A673 (cell line): Measurements from ENCODE around the gene CS. TPM values are rescaled to one million over a fixed set of nuclear protein-coding genes. Genes with fewer than 3 reads are reported as not detected.

Experiments
- BruUV-seq: library from RNA; stranded (reverse); fragments of 400-500 nt; replicated peaks from 2 replicates; lab custom pipeline; 2021; lab: Mats Ljungman, UMichigan
- CTCF ChIA-PET: fragments of 300-600 bp; sonication (Branson Sonifier 250); formaldehyde crosslinking; loops from one replicate; lab custom pipeline; 2022; ENCODE audit warnings: antibody characterized with exemption; lab: Charles Lee
- POLR2A ChIA-PET: fragments of 300-600 bp; sonication (Branson Sonifier 250); formaldehyde crosslinking; loops from one replicate; lab custom pipeline; 2022; ENCODE audit warnings: antibody characterized with exemption; ENCODE audit not compliant: low non-redundant PET; lab: Charles Lee
- DNase-seq: peaks from one replicate; pipeline ENCODE4 v3.0.0-alpha.2; 2015; ENCODE audit warnings: low spot score
- H3K27ac ChIP-seq: fragments of 200-600 bp; sonication (generic); 2 replicates; pipeline ENCODE4 v1.5.1; 2016; ENCODE audit warnings: mixed run types, low read depth, mild to moderate bottlenecking, mixed read lengths, antibody characterized with exemption, low read length; ENCODE audit not compliant: poor library complexity, severe bottlenecking
- H3K27me3 ChIP-seq: fragments of 200-600 bp; sonication (generic); replicated peaks from 2 replicates; pipeline ENCODE4 v1.6.1; 2017; ENCODE audit warnings: mixed run types, low read depth, mild to moderate bottlenecking, mixed read lengths, antibody characterized with exemption, low read length; ENCODE audit not compliant: insufficient read depth, poor library complexity
- H3K36me3 ChIP-seq: fragments of 200-600 bp; sonication (generic); 2 replicates; pipeline ENCODE4 v1.6.1; 2016; ENCODE audit warnings: mixed run types, mild to moderate bottlenecking, mixed read lengths, antibody characterized with exemption, low read length; ENCODE audit not compliant: insufficient read depth, poor library complexity, severe bottlenecking
- H3K4me1 ChIP-seq: fragments of 200-600 bp; sonication (generic); 2 replicates; pipeline ENCODE4 v1.6.1; 2017; ENCODE audit warnings: mixed run types, mild to moderate bottlenecking, mixed read lengths, antibody characterized with exemption, low read length; ENCODE audit not compliant: insufficient read depth, poor library complexity, severe bottlenecking
- H3K4me3 ChIP-seq: fragments of 200-600 bp; sonication (generic); 2 replicates; pipeline ENCODE4 v1.5.1; 2016; ENCODE audit warnings: low read depth, mixed run types, mild to moderate bottlenecking, mixed read lengths, low read length; ENCODE audit not compliant: poor library complexity, severe bottlenecking
- H3K9me3 ChIP-seq: fragments of 200-600 bp; sonication (generic); 2 replicates; pipeline ENCODE4 v1.6.1; 2016; ENCODE audit warnings: mixed run types, low read depth, mild to moderate bottlenecking, mixed read lengths, antibody characterized with exemption, low read length; ENCODE audit not compliant: poor library complexity, severe bottlenecking
- EZH2 ChIP-seq: fragments of 200-600 bp; sonication (generic); IDR thresholded peaks from 2 replicates; pipeline ENCODE4 v1.6.1; 2017; ENCODE audit warnings: borderline replicate concordance, low read depth, mild to moderate bottlenecking, mixed read lengths, antibody characterized with exemption, low read length; ENCODE audit not compliant: poor library complexity, severe bottlenecking
- intact Hi-C: fragments of 100-400 bp; cut with micrococcal nuclease; formaldehyde crosslinking; loops from one replicate; pipeline ENCODE4 v1.10.0; 2022; ENCODE audit not compliant: unreplicated experiment
- total RNA-seq: library from RNA; stranded (reverse); gene quantifications from 2 replicates; pipeline ENCODE4 v1.2.3, GENCODE V29; 2021
- TF ChIP-seq, protein P1 (sequence below): fragments of 300-800, 200-600 bp; sonication (generic); conservative IDR thresholded peaks from 2 replicates; pipeline ENCODE4 v1.5.1; 2017; ENCODE audit warnings: low read depth, mild to moderate bottlenecking, antibody characterized with exemption, low read length, moderate library complexity, mixed read lengths

CS gene
- total RNA-seq, 1 experiment from 2014 or later: 448 TPM

DNA sequence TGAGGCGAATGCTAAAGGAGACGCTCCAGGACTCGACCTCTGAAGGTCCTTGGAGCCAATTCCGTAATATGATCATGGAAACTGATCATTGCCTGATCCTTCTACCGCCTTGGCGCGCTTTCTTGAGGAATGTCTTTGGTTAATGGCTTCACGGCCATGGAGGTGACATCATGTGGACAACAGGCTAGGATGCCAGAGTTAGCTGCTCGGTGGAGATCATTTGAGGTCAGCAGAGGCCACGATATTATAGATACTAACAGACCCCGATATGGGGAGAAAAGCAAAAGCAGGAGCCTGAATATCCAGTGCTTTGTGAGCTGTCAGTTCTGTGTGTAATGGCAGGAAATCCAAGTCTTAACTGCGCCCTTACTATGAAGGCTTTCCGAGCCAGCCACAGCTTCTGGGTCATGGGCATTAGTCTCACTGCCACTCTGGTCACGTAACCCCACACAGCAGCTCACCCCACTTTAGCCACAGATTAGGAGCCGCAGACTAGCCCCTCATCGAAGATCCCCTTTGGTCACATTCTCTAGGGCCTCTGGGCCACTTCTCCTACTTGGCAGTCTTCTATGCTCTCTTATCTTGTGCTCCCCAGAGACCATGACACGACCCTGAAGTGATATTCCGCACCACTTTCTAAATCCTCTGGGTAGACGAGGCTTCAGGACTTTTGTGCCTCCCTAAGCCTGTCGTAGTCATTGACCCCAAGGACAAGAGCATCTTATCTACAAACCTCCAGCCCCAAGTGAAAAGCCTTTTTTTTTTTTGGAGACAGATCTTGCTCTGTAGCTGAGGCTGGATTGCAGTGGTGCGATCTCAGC lies 724 bp upstream of the CS start:
- H3K4me3 ChIP-seq: peak overlapping the region; percentile 90
- CTCF ChIA-PET: interaction anchor here (0.6 kb wide), 1 partner anchor 164 kb away, joined by 3 read pairs; no protein-coding TSS in a partner anchor
- no peaks in the 10 kb centered on the region for H3K9me3 ChIP-seq
- no peak for TF ChIP-seq EZH2
- TF ChIP-seq, protein P1, sequence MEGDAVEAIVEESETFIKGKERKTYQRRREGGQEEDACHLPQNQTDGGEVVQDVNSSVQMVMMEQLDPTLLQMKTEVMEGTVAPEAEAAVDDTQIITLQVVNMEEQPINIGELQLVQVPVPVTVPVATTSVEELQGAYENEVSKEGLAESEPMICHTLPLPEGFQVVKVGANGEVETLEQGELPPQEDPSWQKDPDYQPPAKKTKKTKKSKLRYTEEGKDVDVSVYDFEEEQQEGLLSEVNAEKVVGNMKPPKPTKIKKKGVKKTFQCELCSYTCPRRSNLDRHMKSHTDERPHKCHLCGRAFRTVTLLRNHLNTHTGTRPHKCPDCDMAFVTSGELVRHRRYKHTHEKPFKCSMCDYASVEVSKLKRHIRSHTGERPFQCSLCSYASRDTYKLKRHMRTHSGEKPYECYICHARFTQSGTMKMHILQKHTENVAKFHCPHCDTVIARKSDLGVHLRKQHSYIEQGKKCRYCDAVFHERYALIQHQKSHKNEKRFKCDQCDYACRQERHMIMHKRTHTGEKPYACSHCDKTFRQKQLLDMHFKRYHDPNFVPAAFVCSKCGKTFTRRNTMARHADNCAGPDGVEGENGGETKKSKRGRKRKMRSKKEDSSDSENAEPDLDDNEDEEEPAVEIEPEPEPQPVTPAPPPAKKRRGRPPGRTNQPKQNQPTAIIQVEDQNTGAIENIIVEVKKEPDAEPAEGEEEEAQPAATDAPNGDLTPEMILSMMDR: no peak
- TSS peak; percentile 84 for BruUV-seq
- intact Hi-C loops: no loop called here
- peaks cover 15% of the 10 kb centered on the region for H3K36me3 ChIP-seq
- no peaks in the 10 kb centered on the region for H3K27me3 ChIP-seq
- peak overlapping the region; percentile 86 for H3K27ac ChIP-seq
- POLR2A ChIA-PET: interaction anchor here (0.7 kb wide), 1 partner anchor 927 kb away, joined by 3 read pairs; no protein-coding TSS in a partner anchor
- DNase-seq: no peak
- H3K4me1 ChIP-seq: peaks cover 28% of the 10 kb centered on the region

DNA sequence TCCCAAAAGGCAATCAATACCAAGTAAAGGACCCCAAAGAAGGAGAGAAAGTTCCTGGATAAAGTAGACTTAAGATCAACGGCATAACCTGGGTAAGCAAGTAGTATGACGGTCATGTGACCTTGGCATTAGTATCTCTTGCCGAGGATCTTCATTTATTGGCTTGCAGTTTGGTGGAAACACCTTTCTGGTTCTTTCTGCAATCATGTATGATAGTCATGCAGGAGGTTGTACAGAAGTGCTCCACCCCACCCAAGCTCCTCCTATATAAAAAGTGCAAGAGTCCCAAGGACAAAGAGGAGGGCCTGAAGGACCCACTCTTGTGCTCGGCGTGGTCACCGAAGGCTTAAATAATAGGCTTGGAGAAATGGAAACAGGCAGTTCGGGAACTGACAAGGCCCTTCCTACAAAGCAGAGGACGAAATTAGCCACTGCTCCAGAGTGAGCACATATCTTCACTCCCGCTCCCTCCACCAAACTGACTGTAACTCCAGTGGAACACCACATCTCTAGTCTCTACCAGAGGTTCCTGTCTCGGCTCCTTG lies 750 bp downstream of the CS start:
- no peaks in the 10 kb centered on the region for H3K9me3 ChIP-seq
- H3K4me3 ChIP-seq: peak overlapping the region; percentile 90
- peaks cover 28% of the 10 kb centered on the region for H3K4me1 ChIP-seq
- CTCF ChIA-PET: interaction anchor here (0.7 kb wide), 1 partner anchor 93 kb away, joined by 3 read pairs; no protein-coding TSS in a partner anchor
- no peaks in the 10 kb centered on the region for H3K27me3 ChIP-seq
- intact Hi-C loops: no loop called here
- DNase-seq: peak; percentile 32
- peak overlapping the region; percentile 86 for H3K27ac ChIP-seq
- TF ChIP-seq EZH2: no peak
- TF ChIP-seq, protein P1: no peak
- peaks cover 9% of the 10 kb centered on the region for H3K36me3 ChIP-seq
- TSS peak; percentile 55 for BruUV-seq
- POLR2A ChIA-PET: no interaction called here

DNA sequence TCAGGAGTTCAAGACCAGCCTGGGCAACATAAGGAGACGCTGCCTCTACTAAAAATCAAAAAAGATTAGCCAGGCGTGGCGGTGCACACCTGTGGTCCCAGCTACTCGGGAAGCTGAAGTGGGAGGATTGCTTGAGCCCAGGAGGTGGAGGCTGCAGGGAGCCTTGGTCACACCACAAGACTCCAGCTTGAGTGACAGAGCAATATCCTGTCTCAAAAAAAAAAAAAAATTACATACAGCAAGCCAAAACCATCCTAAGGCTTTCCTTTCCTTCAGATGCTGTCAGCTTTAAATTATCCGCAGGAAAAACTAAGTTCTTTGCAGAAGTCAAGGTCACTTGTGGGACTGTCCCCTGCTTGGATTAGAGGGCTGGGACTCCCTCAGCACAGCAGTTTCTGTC lies 1.3 kb downstream of the CS start:
- peaks cover 28% of the 10 kb centered on the region for H3K4me1 ChIP-seq
- H3K27ac ChIP-seq: peak overlapping the region; percentile 86
- TF ChIP-seq, protein P1: no peak
- TF ChIP-seq EZH2: no peak
- DNase-seq: no peak
- H3K9me3 ChIP-seq: no peaks in the 10 kb centered on the region
- no TSS peak for BruUV-seq
- no peaks in the 10 kb centered on the region for H3K27me3 ChIP-seq
- POLR2A ChIA-PET: interaction anchor here (0.6 kb wide), 2 partner anchors 99 to 597 kb away, joined by 6 to 11 read pairs; no protein-coding TSS in a partner anchor
- H3K4me3 ChIP-seq: peak overlapping the region; percentile 90
- H3K36me3 ChIP-seq: peaks cover 9% of the 10 kb centered on the region
- intact Hi-C loops: no loop called here
- CTCF ChIA-PET: interaction anchor here (0.7 kb wide), 1 partner anchor 92 kb away, joined by 3 read pairs; no protein-coding TSS in a partner anchor
